ENCODE data around the gene DPF3. TPM values are rescaled to one million over a fixed set of nuclear protein-coding genes. Genes with fewer than 3 reads are reported as not detected.

DPF3 gene
- total and polyA plus RNA-seq, 7 donors: 2.3 to 25.3 (median 19.4) TPM

DNA sequence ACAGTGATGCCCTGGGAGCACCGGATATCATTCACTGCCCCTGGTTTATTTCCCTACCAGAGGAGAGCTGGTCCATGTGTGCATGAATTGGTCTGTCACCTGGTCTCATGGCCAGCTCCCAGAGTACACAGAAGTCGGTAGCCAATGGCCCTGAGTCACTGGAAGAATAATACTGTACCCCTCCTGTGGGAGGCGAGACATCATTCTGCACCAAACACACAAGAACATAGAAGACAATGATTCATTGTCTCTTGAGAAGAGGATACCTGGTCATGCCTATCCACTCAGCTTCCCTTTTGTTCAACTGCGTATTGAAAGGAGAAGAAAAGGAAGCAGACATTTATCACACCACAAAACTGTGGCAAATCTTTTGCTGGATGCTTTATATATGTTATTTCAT lies 216.2 kb downstream of the DPF3 start:
- 73 to 82% (median 75%) methylated on average over 4 of the region's 4 CpGs for WGBS, 3 donors
- Histone ChIP-seq H3K4me3 (no peak overlapping the region), H3K9me3 (no peaks in the 10 kb centered on the region), H3K27me3 (ENCODE audit: insufficient read depth in 3 of 3, low read length in 2 of 3) (no peaks in the 10 kb centered on the region), H3K36me3 (ENCODE audit: insufficient read depth in 1 of 2, low read depth in 1 of 2) (peaks cover 0 to 30% of the 10 kb centered on the region in 2 donors), H3K27ac (peak overlapping the region; percentile 9), H3K4me1 (peaks cover 5% of the 10 kb centered on the region)
- peak; percentile 40 to 85 (median 76) for ATAC-seq
- DNase-seq: no peak
- intact Hi-C loops (cut with DNase I): no loop called here
- TF ChIP-seq, protein P1, sequence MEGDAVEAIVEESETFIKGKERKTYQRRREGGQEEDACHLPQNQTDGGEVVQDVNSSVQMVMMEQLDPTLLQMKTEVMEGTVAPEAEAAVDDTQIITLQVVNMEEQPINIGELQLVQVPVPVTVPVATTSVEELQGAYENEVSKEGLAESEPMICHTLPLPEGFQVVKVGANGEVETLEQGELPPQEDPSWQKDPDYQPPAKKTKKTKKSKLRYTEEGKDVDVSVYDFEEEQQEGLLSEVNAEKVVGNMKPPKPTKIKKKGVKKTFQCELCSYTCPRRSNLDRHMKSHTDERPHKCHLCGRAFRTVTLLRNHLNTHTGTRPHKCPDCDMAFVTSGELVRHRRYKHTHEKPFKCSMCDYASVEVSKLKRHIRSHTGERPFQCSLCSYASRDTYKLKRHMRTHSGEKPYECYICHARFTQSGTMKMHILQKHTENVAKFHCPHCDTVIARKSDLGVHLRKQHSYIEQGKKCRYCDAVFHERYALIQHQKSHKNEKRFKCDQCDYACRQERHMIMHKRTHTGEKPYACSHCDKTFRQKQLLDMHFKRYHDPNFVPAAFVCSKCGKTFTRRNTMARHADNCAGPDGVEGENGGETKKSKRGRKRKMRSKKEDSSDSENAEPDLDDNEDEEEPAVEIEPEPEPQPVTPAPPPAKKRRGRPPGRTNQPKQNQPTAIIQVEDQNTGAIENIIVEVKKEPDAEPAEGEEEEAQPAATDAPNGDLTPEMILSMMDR (IDR thresholded peaks at IDR 0.05): no peak

DNA sequence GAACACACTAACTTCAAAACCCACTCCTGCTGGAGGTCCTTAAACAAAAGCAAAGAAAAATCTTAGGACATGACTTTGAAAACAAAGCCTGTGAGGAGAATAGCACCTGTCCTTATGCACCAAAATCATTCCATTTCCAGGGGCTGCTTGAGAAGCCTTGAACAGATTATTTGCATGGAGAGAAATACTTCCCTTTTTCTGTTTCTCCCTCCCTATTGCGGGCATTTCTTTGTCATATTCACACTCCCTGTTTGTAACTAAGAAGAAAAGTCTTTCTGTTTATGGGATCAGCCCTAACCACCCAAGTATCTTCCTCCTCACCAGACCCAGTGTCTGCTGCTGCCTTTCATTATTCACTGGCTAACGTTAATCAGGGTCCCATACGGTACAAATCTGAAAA lies 218.8 kb downstream of the DPF3 start:
- Histone ChIP-seq H3K27me3 (ENCODE audit: insufficient read depth in 3 of 3, low read length in 2 of 3) (no peaks in the 10 kb centered on the region), H3K9me3 (no peaks in the 10 kb centered on the region), H3K4me1 (peaks cover 5% of the 10 kb centered on the region), H3K36me3 (ENCODE audit: insufficient read depth in 1 of 2, low read depth in 1 of 2) (peaks cover 0 to 53% of the 10 kb centered on the region in 2 donors), H3K27ac (no peak overlapping the region), H3K4me3 (no peak overlapping the region)
- ATAC-seq (no peak), DNase-seq (no peak)
- intact Hi-C loops (cut with DNase I): no loop called here
- 82 to 91% (median 84%) methylated on average over 3 of the region's 3 CpGs for WGBS, 3 donors
- TF ChIP-seq, protein P1 (IDR thresholded peaks at IDR 0.05): no peak

DNA sequence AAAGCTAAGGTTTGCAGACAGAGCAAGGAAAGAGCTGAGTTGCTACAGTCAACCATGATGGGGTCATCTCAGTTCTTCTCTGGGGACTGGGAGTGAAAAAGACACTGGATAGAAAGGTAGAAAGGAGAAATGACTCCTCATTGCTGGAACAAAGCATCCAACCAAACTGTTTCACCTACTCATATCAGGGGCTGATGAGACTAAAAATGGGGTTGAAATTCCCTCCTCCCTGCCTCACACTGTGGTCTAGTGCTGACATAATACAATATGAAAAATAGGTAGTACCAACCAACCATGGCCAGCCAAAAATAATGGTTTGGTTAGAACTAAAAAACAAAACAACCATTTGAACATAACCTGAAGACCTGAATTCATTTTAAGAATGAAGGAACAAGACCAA lies 220.7 kb downstream of the DPF3 start:
- Histone ChIP-seq H3K27ac (no peak overlapping the region), H3K36me3 (ENCODE audit: insufficient read depth in 1 of 2, low read depth in 1 of 2) (peaks cover 0 to 70% of the 10 kb centered on the region in 2 donors), H3K27me3 (ENCODE audit: insufficient read depth in 3 of 3, low read length in 2 of 3) (no peaks in the 10 kb centered on the region), H3K4me3 (no peak overlapping the region), H3K4me1 (peaks cover 2% of the 10 kb centered on the region), H3K9me3 (no peaks in the 10 kb centered on the region)
- no peak for ATAC-seq
- TF ChIP-seq, protein P1 (IDR thresholded peaks at IDR 0.05): no peak
- DNase-seq: no peak
- intact Hi-C loops (cut with DNase I): no loop called here

DNA sequence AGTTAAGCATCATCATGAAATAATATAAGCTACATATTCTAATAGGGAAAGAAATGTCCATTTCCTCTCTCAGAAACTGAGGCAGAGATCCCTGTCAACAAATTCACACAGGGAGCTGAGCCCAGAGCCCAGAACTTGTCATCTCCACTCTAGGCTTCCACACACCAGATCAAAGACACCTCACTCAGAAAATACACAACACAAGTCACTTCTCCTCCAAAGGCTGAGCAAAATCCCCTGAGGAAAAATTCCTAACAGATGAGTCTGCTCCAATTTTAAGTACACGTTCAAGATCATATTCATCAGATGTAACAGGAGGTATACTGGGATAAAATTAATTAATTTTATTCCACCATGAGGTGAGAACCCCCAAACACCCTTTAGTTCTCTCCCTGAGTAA lies 227.3 kb downstream of the DPF3 start:
- H3K4me3 ChIP-seq: no peak overlapping the region
- TF ChIP-seq, protein P1 (IDR thresholded peaks at IDR 0.05): no peak
- H3K27ac ChIP-seq: peak overlapping the region; percentile 1
- peaks cover 0 to 42% of the 10 kb centered on the region in 2 donors for H3K36me3 ChIP-seq (ENCODE audit: insufficient read depth in 1 of 2, low read depth in 1 of 2)
- intact Hi-C loops (cut with DNase I): loop anchor here in 1 of 2 donors (5.0 kb wide), 1 partner anchor 149 kb away; no protein-coding TSS in a partner anchor
- WGBS, 3 donors: 31 to 39% (median 31%) methylated on average over 1 of the region's 1 CpG
- DNase-seq: no peak
- ATAC-seq: peak in 3 of 4 donors; percentile 15 to 29 (median 28)
- no peaks in the 10 kb centered on the region for H3K27me3 ChIP-seq (ENCODE audit: insufficient read depth in 3 of 3, low read length in 2 of 3)
- no peaks in the 10 kb centered on the region for H3K4me1 ChIP-seq
- H3K9me3 ChIP-seq: no peaks in the 10 kb centered on the region

DNA sequence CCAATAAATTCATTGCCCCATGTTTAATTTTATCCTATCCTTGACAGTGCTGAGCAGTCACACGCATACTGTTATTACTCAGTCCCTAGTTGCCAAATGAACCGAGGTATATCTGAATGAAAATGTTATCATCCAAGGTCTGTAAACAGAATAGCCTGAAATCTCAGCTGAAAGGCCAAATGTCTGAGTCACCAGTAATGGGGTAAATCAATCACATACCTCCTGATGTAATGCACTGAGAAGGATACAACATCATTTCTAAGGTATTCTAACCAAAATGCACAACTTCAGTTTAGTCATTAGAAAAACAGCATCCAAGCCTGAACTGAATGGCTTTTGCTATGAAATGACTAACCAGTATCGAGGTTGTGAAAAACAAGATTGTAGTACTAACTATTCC lies 228.6 kb downstream of the DPF3 start:
- WGBS, 3 donors: 71 to 75% (median 72%) methylated on average over 3 of the region's 3 CpGs
- Histone ChIP-seq H3K36me3 (ENCODE audit: insufficient read depth in 1 of 2, low read depth in 1 of 2) (peaks cover 0 to 40% of the 10 kb centered on the region in 2 donors), H3K4me1 (no peaks in the 10 kb centered on the region), H3K27me3 (ENCODE audit: insufficient read depth in 3 of 3, low read length in 2 of 3) (no peaks in the 10 kb centered on the region), H3K27ac (peak overlapping the region; percentile 1), H3K9me3 (no peaks in the 10 kb centered on the region), H3K4me3 (no peak overlapping the region)
- ATAC-seq (peak in 3 of 4 donors; percentile 33 to 53 (median 41)), DNase-seq (no peak)
- TF ChIP-seq, protein P1 (IDR thresholded peaks at IDR 0.05): no peak
- intact Hi-C loops (cut with DNase I): loop anchor here in 1 of 2 donors (5.0 kb wide), 1 partner anchor 148 kb away; no protein-coding TSS in a partner anchor
